GM13977 (cell line): ENCODE measurements around the gene NELL1.

Experiments
- DNase-seq: peaks from one replicate; pipeline ENCODE4 v3.0.0; 2012; ENCODE audit warnings: low spot score
- in situ Hi-C: fragments of 300-500 bp; cut with MboI; formaldehyde crosslinking; loops from one replicate; pipeline ENCODE4 v1.12.0; 2022; ENCODE audit warnings: low sequenced_read_pairs, low pct_unique_long_range_greater_than_20kb, mixed read lengths, inconsistent platforms; ENCODE audit not compliant: unreplicated experiment
- TF ChIP-seq, protein P1 (sequence below): IDR thresholded peaks from 2 replicates; pipeline ENCODE4 v1.5.1; 2012; ENCODE audit warnings: mild to moderate bottlenecking, control low read depth; ENCODE audit not compliant: insufficient read depth; ENCODE audit errors: extremely low read depth, missing control alignments

NELL1 gene

DNA sequence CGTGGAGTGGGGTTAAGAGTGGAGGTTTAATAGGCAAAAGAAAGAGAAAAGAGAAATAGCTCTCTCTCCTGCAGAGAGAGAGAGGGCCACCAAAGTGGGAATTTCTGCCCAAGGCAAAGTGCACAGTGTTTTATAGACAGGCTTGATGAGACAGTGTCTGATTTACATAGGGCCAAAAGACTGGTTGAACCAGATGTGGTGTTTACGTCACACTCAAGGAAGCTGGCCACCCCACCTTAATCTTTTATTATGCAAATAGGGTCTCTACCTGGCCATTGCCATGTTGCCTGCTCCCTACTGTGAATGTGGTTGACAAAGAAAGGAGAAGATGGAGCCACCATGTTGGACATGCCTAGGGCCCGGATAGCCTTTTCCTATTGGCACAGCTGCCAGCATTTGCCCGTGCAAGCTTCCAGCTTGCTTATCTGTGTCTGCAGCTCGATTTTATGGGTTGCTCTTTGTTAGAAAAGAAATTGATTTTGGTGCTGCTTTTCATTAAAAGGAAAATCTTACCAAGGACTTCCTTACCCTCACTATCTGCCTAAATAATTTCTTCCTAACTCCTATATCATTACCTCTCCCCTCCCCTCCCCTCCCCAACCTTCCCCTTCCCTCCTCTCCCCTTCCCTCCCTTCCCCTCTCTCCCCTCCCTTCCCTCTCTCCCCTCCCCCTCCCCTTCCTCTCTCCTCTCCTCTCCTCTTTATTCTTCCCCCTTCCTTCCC lies 436.0 kb downstream of the NELL1 start:
- TF ChIP-seq, protein P1, sequence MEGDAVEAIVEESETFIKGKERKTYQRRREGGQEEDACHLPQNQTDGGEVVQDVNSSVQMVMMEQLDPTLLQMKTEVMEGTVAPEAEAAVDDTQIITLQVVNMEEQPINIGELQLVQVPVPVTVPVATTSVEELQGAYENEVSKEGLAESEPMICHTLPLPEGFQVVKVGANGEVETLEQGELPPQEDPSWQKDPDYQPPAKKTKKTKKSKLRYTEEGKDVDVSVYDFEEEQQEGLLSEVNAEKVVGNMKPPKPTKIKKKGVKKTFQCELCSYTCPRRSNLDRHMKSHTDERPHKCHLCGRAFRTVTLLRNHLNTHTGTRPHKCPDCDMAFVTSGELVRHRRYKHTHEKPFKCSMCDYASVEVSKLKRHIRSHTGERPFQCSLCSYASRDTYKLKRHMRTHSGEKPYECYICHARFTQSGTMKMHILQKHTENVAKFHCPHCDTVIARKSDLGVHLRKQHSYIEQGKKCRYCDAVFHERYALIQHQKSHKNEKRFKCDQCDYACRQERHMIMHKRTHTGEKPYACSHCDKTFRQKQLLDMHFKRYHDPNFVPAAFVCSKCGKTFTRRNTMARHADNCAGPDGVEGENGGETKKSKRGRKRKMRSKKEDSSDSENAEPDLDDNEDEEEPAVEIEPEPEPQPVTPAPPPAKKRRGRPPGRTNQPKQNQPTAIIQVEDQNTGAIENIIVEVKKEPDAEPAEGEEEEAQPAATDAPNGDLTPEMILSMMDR = no peak
- in situ Hi-C loops = no loop called here
- no peak for DNase-seq

- DNase-seq = no peak
- TF ChIP-seq, protein P1 = no peak
- in situ Hi-C loops = no loop called here
Observed at GRCh38 chr11:21109341-21109740, 440.0 kb downstream of the NELL1 start.

- TF ChIP-seq, protein P1 = no peak
- in situ Hi-C loops = no loop called here
- DNase-seq = no peak
Observed at GRCh38 chr11:21110415-21110814, 441.0 kb downstream of the NELL1 start.

DNA sequence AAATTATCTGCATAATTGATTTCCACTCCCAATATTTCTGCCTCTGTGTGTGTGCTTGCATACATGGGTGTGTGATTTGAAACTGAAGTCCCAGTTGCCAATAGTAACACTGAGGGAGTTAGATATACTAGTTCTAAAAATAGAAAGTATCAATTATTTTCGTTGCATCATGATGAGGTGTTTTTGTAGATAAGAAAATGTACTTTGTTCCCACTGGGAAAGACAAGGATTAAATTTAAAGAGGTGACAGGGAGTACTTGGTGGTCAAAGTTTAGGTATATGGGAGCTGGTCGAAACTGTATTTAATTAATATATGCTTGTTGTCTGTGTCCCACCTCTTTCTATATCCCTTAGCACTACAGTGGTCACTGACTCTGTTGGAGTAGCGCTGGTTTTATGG lies 444.5 kb downstream of the NELL1 start:
- no peak for DNase-seq
- TF ChIP-seq, protein P1 = no peak
- in situ Hi-C loops = no loop called here

DNA sequence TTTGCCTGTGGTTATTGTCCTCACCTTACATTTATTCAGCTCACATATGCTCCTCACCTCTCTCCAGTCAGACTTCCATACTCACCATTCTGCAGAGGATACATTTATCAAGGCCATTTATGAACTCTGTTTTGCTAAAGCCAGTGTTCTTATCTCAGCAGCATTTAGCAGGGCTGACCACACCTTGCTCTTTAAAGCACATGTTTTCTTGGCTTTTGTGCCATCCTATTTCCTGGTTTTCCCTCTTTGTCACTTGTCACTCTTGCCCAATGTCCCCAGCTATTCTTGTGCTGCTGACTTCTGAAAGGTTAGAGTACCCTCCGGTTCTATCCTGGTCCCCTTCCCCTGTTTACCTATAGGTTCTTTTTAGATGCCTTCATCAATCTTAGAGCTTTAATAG lies 446.6 kb downstream of the NELL1 start:
- in situ Hi-C loops = no loop called here
- TF ChIP-seq, protein P1 = no peak
- no peak for DNase-seq

DNA sequence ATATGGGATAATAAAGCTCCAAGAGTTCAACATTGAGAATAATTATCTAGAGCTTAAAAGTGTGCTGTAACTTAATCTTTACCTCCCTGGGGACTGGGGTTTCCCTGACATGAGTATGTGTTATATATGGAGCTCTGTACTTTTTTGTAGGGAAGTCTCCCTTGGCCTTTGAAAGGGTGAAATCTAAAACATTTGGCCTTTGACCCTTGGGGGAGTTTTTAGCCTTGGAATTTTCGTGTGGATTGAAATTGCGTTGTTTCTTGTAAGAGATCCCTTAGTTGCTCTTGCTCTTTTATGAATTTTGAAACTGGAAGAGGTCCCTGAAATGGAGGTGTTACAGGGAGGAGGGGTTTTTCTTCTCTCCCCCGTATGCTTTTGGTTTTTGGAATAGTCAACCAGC lies 450.0 kb downstream of the NELL1 start:
- no peak for DNase-seq
- in situ Hi-C loops = no loop called here
- TF ChIP-seq, protein P1 = no peak
